ENCODE data around the gene FTO.

DNA sequence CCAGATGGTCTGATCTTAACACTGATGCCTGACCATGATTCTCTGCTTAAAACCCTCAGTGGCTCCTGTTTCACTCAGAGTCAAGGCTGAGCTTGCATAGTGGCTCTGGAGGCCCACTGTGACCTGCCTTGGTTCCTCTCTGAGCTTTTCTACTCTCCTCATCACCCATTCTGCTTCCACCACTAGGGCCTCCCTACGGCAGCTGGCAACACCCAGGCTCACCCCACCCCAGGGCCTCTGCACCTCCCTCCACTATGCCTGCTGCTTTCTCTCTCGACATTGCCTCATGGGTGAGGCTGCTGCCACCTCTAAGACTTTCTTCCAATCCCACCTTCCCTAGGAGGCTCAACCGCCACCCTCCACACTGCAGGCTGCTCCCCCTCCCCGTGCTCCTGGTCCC, 455.0 kb downstream of the FTO start:
- TF ChIP-seq POLR2AphosphoS5 (IDR thresholded peaks at IDR 0.05; ENCODE audit: insufficient read depth in 1 of 2, low read depth in 1 of 2) (no peak), CTCF (IDR thresholded peaks at IDR 0.05) (no peak), POLR2A (IDR thresholded peaks at IDR 0.05) (no peak)
